Bronchial epithelial cell (primary cell): Measurements from ENCODE around the gene PIGX. TPM values are rescaled to one million over a fixed set of nuclear protein-coding genes. Genes with fewer than 3 reads are reported as not detected.
"Not testable (repeated sequence)": the region's sequence is repeated elsewhere in the genome, so short reads cannot be mapped to it uniquely, and the experiment has no call there.

Source experiments
- DNase-seq: peaks from one replicate; pipeline ENCODE4 v3.0.0-alpha.2; 2010; ENCODE audit warnings: low read depth
- FAIRE-seq: peaks from 2 replicates; lab custom pipeline; 2011; peaks lifted over from hg19 to GRCh38; lab: Jason Lieb, UNC
- H3K27me3 ChIP-seq: 2 replicates; pipeline ENCODE4 v1.5.1; 2011; ENCODE audit warnings: low read length; ENCODE audit not compliant: control insufficient read depth, insufficient read depth
- H3K36me3 ChIP-seq: 2 replicates; pipeline ENCODE4 v1.5.1; 2011; ENCODE audit warnings: low read length; ENCODE audit not compliant: control insufficient read depth, insufficient read depth
- H3K4me3 ChIP-seq: 2 replicates; pipeline ENCODE4 v1.5.1; 2011; ENCODE audit warnings: mild to moderate bottlenecking, low read depth, low read length, control low read depth
- total RNA-seq: library from RNA; depleted of rRNA; stranded (reverse); fragments of >200 nt; gene quantifications from 2 replicates; pipeline ENCODE4 v1.2.1, GENCODE V29; 2014
- TF ChIP-seq, protein P1 (sequence below): IDR thresholded peaks from 2 replicates; pipeline ENCODE4 v1.5.1; 2011; ENCODE audit warnings: mild to moderate bottlenecking, moderate library complexity, low read length, control low read depth, inconsistent platforms; ENCODE audit not compliant: insufficient read depth, severe bottlenecking

PIGX gene
- total RNA-seq, 1 donor from 2014 or later, result 22.4 TPM

DNA sequence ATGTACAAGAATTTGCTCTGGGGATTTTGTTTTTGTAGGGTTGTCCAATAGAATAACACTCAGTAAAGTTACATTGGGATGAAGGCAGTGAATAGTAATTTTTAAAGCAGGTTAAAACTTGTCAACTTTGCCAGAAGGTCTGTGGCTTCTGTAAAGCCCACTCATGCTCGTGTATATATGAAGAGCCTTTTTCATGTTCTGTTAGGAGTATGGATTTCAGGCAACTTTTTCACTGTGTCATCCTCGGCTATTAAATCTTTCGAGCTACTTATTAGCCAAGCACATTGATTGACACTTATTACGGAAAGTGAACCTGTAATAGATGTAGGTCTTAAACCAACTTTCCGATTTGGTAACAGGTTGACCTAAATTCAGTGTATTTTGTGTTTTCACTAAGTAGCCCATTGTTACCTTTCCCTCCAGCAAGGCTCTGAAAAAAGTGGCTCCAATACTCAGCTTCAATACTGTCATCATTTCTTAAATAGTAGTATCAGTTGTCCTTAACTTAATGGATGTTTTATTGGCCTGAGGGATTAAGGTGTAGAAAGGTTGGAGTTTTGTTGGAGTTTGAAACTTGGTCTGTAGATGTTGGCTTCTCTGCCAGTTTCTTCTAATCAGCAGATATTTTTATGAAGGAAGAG, 29.2 kb downstream of the PIGX start:
- H3K27me3 ChIP-seq, result no peaks in the 10 kb centered on the region
- FAIRE-seq (no peak), DNase-seq (peak; percentile 38)
- H3K36me3 ChIP-seq, result no peaks in the 10 kb centered on the region
- H3K4me3 ChIP-seq, result peak overlapping the region; percentile 65
- TF ChIP-seq, protein P1, sequence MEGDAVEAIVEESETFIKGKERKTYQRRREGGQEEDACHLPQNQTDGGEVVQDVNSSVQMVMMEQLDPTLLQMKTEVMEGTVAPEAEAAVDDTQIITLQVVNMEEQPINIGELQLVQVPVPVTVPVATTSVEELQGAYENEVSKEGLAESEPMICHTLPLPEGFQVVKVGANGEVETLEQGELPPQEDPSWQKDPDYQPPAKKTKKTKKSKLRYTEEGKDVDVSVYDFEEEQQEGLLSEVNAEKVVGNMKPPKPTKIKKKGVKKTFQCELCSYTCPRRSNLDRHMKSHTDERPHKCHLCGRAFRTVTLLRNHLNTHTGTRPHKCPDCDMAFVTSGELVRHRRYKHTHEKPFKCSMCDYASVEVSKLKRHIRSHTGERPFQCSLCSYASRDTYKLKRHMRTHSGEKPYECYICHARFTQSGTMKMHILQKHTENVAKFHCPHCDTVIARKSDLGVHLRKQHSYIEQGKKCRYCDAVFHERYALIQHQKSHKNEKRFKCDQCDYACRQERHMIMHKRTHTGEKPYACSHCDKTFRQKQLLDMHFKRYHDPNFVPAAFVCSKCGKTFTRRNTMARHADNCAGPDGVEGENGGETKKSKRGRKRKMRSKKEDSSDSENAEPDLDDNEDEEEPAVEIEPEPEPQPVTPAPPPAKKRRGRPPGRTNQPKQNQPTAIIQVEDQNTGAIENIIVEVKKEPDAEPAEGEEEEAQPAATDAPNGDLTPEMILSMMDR, result no peak

DNA sequence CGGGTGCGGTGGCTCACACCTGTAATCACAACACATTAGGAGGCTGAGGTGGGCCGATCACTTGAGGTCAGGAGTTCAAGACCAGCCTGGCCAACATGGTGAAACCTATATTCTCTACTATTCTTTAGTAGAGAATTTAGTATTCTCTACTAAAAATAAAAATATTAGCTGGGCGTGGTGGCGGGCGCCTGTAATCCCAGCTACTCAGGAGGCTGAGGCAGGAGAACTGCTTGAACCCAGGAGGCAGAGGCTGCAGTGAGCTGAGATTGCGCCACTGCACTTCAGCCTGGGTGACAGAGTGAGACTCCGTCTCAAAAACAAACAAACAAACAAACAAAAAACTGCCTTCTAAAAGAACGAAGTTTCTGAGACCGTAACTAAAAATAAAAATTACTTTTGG, 31.4 kb downstream of the PIGX start:
- FAIRE-seq, H3K4me3 ChIP-seq, DNase-seq, H3K27me3 ChIP-seq, H3K36me3 ChIP-seq: not testable (repeated sequence)

DNA sequence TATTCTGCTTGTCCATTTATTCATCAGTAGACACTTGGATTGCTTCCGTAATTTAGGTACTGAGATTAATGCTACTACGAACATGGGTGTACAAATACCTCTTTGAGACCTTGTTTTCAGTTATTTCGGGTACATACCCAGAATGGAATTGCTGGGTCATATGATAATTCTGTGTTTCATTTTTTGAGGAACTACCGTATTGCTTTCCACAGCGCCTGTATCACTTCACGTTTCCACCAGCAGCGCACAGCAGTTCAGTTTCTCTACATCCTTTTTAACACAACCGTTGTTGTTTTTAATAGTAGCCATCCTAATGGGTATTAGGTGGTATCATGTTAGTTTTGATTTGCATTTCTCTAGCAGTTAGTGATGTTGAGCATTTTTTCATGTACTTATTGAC, 36.9 kb downstream of the PIGX start:
- Histone ChIP-seq H3K27me3 (no peaks in the 10 kb centered on the region), H3K36me3 (no peaks in the 10 kb centered on the region), H3K4me3 (no peak overlapping the region)
- TF ChIP-seq, protein P1, result no peak
- FAIRE-seq (no peak), DNase-seq (no peak)

DNA sequence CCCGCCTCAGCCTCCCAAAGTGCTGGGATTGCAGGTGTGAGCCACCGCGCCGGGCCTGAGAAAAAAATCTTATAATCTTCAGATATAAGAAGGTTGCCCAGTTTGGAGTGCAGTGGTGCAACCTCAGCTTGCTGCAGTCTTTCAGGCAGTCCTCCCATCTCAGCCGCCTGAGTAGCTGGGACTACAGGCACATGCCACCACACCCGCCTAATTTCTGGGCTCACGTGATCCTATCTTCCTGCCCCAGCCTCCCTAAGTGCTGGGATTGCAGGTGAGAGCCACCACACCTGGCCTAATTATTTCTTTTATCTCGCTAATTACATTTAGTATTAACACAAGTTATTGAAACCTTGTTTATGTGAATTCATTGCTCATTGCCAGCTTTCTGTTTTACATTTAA, 41.0 kb downstream of the PIGX start:
- no peaks in the 10 kb centered on the region for H3K36me3 ChIP-seq
- DNase-seq (no peak), FAIRE-seq (no peak)
- H3K4me3 ChIP-seq, result no peak overlapping the region
- TF ChIP-seq, protein P1, result no peak
- H3K27me3 ChIP-seq, result no peaks in the 10 kb centered on the region

DNA sequence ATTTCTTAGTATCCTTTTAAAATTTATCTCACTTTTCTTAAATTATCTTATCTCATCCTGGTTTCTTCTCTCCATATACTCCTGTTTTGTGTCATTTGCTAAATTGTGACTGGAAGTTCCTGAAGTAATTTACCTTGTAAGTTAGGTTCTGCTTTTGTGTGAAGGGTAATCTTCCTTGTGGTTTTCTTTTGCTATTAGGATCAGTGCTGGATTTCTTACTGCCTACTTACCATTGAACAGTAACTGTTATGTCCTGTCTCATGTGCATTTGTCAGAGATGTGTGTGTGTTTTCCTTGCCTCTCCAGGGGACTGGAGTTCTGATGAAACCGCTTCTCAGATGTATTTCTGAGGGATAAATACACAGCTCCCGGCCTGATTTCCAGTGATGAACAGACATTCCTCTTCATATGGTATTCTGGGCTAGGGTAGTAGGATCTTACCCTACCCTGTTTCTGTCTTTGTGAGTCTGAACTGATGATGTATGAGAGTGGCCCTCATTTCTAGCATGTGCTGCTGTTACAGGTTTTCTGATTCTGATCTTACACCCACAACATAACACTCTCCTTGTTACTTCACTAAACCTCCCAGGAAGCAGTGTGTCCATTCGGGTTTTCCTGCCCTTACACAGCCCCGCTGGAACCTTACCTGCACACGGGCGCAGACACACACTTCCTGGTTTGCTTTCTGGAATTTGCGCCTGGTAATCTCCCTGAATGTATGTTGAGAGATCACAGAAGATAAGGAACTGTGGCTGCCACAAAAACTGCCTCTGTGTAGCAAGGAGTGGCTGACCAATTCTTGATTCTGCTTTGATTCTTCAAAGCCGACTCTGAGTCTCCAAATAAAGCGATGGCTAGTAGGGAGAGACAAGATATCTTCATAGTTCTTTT, 42.2 kb downstream of the PIGX start:
- Histone ChIP-seq H3K4me3 (no peak overlapping the region), H3K36me3 (no peaks in the 10 kb centered on the region)
- no peak for FAIRE-seq

DNA sequence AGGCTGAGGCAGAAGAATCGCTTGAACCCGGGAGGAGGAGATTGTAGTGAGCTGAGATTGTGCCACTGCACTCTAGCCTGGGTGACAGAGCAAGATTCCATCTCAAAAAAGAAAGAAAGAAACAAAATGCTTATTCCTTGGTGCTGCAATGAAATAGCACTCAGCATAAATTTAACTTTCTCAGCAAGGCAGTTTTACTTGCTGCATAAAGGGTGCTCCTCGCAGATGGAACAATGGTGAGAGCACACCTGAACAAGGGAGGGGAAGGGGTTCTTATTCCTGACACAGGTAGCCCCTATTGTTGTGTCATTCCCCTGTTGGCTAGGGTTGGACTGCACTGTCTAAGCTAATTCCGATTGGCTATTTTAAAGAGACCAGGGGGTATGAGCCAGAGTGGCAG, 44.6 kb downstream of the PIGX start:
- no peaks in the 10 kb centered on the region for H3K27me3 ChIP-seq
- TF ChIP-seq, protein P1, result no peak
- H3K36me3 ChIP-seq, result no peaks in the 10 kb centered on the region
- no peak overlapping the region for H3K4me3 ChIP-seq
- FAIRE-seq (no peak), DNase-seq (no peak)

More for the DNA sequence above, 42.2 kb downstream of the PIGX start:
- H3K27me3 ChIP-seq, result no peaks in the 10 kb centered on the region
- TF ChIP-seq, protein P1, result no peak
- DNase-seq, result no peak
